HG03108 (cell line): ENCODE results near the gene PWP2.

Experiments
- ATAC-seq: cut with Tn5 transposase; IDR thresholded peaks from one replicate; pipeline ENCODE4 v1.9.1; 2021; ENCODE audit warnings: moderate library complexity; ENCODE audit not compliant: unreplicated experiment

Gene PWP2

GRCh38 chr21:44107026-44107501 lies at the start of gene PWP2:
Gene PWP2 (plus strand): TSS chr21:44107399. CDS start chr21:44107417, 18 bp downstream.
- peak; percentile 92 for ATAC-seq

GRCh38 chr21:44057960-44058651 lies 49.1 kb upstream of the PWP2 start:
- no peak for ATAC-seq

GRCh38 chr21:44058652-44058964 lies 48.6 kb upstream of the PWP2 start:
- no peak for ATAC-seq

DNA sequence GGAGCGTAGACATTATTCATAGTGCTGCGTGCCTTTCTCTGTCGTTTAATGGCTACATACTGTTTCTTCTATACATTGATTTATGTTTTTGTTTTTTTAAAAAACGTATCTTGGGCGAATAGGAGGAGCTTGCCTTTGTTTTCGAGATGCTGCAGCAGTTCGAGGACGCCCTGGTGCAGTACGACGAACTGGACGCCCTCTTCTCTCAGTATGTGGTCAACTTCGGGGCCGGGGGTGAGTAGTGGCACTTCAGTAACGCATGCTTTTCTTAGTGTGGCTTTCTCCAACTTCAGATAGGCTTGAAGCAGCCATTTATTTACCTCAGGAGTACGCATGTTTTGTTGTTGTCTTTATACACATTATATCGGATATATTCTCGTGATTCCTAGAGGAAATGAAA lies 48.2 kb upstream of the PWP2 start:
- ATAC-seq, result no peak

DNA sequence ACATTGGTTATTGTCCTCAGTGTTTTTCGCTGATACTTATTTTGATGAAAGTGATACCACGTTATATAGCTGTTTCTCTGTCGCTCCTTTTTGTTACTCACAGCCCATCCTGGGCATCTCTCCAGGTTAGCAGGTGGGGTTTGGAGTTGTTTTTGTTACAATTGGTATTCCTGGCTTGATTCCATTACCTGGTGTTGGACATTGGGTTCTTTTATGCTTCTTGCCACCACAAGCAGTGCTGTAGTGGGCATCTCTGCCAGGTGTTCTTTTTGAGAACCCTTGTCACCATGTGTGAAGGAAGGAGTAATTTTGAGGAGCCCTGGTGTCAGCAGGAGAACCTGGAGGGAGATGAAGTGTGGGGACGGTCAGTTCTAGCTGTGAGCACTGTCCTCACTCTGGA lies 47.5 kb upstream of the PWP2 start:
- no peak for ATAC-seq

DNA sequence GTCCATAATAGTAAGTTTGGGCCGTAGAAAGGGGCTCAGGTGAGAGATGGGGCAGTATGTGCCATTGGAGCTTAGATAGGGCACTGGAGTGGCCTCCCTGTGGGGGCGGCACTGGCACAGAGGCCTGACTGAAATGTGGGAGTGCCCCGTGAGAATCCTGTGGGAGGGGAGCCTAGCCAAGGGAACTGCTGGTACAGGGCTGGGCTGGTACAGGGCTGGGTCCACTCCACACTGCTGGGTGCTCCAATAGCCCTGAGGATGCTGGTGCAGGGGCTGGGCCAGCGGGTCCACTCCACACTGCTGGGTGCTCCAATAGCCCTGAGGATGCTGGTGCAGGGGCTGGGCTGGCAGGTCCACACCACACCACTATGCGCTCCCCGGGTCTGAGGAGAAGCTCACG lies 44.8 kb upstream of the PWP2 start:
- ATAC-seq, result no peak

- no peak for ATAC-seq
These were observed 43.9 kb upstream of the PWP2 start for GRCh38 chr21:44063151-44063912.

- no peak for ATAC-seq
These were observed 42.3 kb upstream of the PWP2 start for GRCh38 chr21:44064852-44065403.

DNA sequence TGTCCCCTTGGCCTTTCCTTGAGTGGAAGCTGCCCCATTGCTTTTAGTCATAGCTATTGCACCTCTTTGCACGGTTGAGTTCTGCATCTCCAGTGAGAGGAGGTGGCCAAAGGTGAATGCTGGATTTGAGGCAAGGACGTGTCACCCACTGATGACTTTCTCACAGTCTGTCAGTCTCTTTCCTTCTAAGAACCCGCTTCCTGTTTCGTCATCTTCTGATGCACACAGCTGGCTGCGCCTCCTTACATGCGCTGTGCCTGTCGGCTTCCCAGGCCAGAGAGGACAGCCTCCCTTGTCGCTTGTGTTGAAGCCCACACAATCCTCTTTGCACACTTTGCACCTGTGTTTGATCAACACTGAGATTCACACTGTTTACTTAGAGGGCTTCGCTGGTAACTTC lies 41.8 kb upstream of the PWP2 start:
- no peak for ATAC-seq

DNA sequence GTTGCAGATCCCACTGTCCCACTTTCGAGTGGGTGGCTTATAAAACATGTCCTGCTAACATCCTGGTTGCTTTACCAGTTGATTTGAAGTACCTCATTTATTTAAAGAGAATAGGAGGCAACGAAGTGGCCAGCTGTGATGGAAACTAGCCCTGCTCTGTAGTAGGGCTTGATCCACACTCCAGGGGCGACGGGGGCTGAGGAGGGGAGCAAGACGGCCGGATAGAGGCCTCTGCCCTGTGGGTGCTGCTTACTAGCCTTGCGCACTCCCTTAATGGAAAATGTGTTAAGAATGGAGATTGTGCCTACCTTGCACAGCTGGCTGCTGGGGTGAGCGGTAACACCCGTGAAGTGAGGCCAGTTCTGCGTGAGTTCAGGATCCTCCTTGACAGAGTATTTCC lies 41.1 kb upstream of the PWP2 start:
- ATAC-seq, result no peak

DNA sequence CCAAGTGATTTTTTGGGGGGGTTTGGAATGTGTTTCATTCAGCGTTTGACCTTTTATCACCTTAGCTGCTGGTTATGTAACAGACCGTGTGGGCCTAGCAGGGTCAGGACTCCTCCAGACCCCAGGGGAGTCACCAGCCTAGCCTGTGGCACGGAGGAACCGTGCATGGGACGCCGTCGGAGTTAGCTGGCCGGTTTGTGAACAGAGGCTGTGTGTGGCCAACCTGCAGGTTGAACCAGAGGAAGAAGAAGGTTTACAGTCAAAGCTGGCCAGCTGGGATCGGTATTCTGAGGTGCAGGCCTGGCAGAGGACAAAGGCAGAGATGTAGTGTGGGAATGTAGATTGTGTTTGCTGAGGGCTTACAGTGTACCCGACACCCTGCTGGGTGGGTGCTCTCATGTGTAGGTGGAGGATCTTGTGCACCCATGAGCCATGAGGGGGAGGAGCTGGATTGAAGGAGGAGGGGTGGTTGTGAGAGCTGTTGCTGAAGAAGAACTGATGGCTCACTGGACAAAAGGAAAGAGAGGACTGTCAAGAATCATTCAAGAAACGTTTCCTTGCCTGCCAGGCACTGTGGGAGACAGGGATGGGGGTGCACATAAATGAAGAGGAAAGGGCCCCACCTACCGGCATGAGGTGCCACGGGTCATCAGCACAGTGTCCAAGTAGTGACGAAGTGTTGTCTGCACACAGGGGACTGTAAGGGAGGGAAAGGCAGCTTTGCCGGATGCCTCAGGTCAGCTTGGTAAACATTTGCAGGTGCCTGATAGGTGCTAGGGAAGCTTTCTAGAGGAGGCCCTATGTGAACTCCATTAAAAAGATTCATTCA lies 40.0 kb upstream of the PWP2 start:
- ATAC-seq, result no peak

DNA sequence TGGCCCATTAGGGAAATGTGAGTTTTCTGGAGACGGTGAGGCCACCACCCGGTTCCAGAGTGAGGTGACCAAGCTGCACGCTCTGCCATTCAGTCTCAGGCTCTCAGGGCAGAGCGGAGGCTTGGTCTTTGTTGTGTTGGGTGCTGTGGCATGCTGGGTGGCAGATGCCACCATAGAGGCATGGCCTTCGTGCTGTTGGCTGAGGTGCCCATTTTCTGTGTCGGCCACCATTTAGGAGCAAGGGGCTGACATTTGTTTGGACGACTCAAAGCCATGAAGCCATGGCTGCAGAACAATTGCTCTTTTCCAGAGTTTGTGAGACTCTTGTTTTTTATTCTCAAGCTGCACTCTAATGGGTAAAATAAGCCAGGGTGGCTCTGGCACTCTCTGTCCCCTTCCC lies 36.8 kb upstream of the PWP2 start:
- no peak for ATAC-seq

DNA sequence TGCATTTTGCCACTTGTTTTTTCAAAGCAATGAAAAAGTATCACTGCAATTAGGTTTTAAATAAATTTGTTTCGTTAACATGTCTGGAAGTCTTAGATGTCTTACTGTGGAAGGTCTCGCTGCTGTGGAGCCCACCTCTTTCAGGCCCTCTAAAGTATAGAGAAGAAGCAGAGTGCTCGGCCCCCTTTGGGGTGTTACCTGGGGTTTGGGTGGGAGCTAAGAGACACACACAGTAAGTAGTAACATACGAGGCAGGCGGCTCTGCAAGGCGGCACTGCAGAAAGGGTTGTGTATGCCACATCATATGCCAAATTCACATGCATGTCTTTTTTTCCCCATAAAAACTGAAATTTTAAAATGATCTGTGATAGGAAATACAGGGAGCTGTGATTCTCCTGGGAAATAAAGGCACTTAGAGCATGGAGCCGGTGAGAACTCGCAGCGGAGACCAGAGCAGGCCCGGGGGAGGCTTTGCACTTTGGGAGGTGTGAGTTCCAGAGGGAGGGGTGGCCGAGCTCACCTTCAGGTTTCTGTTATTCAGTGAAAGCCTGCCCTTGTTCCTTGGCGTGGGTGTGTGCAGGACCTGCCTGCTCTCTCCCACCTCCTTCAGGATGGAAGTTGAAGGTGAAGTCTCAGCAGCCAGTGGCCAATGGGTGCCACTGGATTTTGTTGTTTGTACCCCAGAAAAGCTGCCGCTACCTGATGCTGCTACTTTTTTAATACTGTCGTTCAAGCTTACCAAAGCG lies 35.7 kb upstream of the PWP2 start:
- ATAC-seq, result no peak

DNA sequence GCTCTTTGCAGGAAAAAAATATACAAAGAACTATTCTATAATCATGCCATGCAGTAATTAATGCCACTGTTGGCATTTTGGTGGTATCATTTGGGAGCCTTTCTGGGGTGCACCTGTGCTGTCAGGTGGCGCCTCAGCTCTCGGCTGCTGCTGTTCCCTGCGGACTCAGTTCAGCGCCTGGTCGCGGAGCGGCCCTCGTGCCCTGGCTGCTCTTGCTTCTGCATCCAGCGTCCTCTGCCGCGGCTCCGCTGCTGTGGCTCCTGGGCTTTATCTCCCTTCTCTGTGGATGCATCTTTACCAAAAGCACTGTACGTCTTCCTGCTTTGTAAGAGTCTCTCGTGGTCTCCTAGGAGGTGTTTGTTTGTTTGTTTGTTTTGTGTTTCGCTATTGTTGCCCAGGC lies 35.1 kb upstream of the PWP2 start:
- ATAC-seq, result no peak

- no peak for ATAC-seq
These were observed 32.8 kb upstream of the PWP2 start for GRCh38 chr21:44074315-44074958.

DNA sequence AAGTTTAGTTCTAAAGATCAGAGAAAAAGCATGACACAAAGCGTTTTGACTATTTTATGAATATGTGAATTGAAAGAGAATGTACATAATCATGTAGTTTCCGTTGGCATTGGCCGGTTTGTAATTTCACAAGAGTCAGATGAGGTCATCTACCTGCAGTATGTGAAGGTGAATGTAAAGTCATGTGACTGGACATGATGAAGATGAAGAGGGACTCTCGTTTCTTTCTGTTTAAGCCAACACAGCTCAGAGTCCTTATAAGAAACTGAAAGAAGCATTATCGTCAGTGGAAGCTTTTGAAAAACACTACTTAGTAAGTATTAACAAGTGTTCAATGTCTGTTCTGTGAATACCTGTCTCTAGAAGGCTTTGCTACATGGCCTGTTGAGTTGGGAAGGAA lies 30.9 kb upstream of the PWP2 start:
- no peak for ATAC-seq

- ATAC-seq, result no peak
These were observed 28.7 kb upstream of the PWP2 start for GRCh38 chr21:44078411-44078981.

DNA sequence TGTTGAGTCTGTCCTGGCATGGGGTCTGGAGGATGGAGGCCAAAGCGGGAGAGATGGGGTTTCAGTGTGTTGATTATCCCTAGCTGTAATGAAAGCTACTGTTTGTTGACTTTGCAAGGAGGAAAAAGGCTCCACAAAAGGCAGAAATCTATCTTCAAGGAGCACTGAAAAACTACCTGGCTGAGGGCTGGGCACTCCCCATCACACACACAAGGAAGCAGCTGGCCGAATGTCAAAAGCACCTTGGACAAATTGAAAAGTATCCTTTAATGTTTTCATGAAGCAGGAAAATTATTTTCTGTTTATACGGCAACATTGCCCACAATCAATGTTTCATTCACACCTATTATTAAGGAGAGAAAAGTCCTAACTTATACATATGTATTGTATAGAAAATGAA lies 27.8 kb upstream of the PWP2 start:
- no peak for ATAC-seq

GRCh38 chr21:44079846-44080245 lies 27.4 kb upstream of the PWP2 start:
- ATAC-seq, result no peak
